NCI-H2196 (cell line): ENCODE results near the gene ASB9.
A peak's percentile ranks its signal among the peaks of the same experiment; 100 is the strongest.
"Not testable (repeated sequence)": the region's sequence is repeated elsewhere in the genome, so short reads cannot be mapped to it uniquely, and the experiment has no call there.

Source experiments
- DNase-seq: peaks from one replicate; lab custom pipeline; 2025; ENCODE audit not compliant: unreplicated experiment; lab: John Stamatoyannopoulos, UW

Gene ASB9

GRCh38 chrX:15242899-15243555 lies 26.9 kb downstream of the ASB9 start:
- DNase-seq: peak; percentile 39

- DNase-seq: no peak
Measured at GRCh38 chrX:15241301-15241700, 28.6 kb downstream of the ASB9 start.

- no peak for DNase-seq
Measured at GRCh38 chrX:15240414-15240813, 29.5 kb downstream of the ASB9 start.

- no peak for DNase-seq
Measured at GRCh38 chrX:15236146-15236545, 33.7 kb downstream of the ASB9 start.

DNA sequence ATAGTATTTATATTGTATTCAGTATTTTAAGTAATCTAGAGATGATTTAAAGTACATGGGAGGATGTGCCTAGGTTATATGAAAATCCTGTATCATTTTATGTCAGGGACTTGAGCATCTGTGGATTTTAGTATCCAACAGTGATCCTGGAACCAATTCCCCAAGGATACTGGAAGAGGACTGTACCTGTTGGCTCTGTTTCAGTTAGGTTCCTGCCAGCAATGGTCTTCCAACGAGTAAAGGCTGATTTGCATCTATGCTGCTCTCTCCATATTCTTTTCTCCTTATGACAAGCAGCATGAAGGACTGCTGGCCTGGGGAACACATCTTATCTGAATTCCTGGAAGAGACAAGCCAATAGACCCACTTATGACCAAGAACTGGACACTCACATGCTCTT lies 34.9 kb downstream of the ASB9 start:
- DNase-seq: no peak

- DNase-seq: no peak
Measured at GRCh38 chrX:15233416-15234015, 36.4 kb downstream of the ASB9 start.

DNA sequence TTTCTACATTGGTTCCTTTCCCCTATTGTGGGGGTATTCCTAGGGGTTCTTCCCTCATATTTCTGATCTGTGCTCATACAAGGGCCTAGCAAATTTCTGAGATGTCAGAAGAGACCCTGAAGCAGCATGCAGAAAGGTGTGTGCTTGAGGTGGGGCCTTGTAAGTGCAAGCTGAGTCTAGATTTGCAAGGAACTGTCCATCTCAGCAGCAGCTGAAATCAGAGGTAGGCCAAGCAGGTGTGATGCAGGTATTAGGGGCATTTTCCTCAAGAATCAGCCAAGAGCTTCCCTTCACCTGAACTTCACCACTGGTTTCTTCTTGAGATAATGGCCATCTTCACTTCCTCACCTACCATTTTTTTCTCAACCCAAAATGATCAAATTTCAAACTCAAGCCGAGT lies 45.1 kb downstream of the ASB9 start:
- DNase-seq: no peak

DNA sequence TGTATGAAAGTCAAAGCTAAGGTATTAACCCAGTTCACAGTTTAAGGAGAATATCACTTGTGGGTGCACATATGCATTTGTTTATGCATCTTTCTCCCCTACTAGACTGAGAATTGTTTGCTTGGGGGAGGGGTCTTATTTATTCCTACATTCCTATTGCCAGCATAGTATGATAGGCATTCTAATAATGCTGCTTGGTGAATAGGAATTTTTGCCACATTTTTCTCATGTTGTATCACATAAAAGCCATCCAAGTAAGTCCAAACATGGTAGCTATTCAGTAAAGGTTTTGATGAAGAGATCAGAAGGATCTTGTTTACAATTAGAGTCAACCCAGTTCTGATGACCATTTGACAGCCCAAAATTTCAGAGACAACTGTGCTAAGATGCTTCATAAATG lies 48.6 kb downstream of the ASB9 start:
- DNase-seq: no peak

DNA sequence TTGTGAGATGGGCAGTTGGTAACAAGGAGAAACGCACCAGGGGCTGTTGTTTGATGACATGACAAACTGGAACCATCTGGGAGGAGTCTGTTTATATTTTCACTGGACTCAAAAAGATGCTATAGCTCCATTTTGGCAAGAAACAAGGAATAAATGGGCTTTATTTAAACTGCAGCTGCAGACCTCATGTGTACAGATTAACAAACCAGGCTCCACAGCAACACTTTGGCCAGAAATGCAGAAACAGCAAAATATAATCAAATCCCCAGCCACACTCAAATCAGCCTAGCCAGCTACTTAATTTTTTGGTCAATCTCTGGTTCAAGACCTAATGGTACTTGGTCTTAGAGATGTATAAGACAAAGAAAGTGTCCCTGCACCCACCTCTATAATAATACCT lies 52.7 kb downstream of the ASB9 start:
- DNase-seq: no peak

- DNase-seq: no peak
Measured at GRCh38 chrX:15216280-15216679, 53.6 kb downstream of the ASB9 start.

DNA sequence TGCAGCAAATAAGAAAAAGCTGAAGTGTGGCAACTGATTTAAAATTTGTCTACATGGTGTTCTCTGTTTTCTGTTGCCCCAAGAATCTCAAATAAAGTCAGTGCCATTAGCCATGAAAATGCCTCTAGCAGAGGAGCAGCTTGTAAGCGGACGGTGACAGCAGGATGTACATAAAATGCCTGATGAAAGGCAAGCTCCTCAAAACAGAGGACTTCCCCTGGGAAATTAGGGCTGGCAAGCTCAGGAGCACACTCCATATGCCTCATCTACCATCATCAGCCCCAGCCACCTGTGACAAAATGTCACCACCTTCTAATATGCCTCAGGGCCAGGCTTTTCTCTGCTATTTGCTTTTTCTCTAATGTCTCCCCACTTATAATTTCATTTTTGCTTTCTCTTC lies 54.5 kb downstream of the ASB9 start:
- no peak for DNase-seq

DNA sequence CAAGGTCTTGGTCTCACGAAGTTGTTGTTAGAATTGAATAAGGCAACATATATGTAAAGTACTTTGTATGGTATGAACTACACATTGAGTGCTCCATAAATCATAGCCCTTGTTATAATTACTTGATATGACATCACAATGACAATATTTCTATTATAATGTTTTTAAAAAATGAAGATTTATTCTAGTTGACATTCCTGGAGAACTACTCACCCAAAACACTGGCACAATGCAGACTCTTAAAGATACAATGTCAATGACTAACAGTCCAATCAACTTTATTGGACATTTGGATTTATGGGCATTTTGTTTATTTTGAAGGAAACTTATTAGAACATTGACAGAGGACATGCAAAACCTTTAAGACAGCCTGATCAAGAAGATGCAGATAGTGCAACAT lies 55.3 kb downstream of the ASB9 start:
- no peak for DNase-seq

GRCh38 chrX:15209096-15209495 lies 60.8 kb downstream of the ASB9 start:
- no peak for DNase-seq

GRCh38 chrX:15207994-15208393 lies 61.9 kb downstream of the ASB9 start:
- DNase-seq: no peak

- DNase-seq: no peak
Measured at GRCh38 chrX:15207384-15207783, 62.5 kb downstream of the ASB9 start.

GRCh38 chrX:15206306-15206705 lies 63.6 kb downstream of the ASB9 start:
- peak; percentile 63 for DNase-seq

- DNase-seq: no peak
Measured at GRCh38 chrX:15204130-15204751, 65.6 kb downstream of the ASB9 start.

GRCh38 chrX:15203694-15204093 lies 66.2 kb downstream of the ASB9 start:
- DNase-seq: no peak

DNA sequence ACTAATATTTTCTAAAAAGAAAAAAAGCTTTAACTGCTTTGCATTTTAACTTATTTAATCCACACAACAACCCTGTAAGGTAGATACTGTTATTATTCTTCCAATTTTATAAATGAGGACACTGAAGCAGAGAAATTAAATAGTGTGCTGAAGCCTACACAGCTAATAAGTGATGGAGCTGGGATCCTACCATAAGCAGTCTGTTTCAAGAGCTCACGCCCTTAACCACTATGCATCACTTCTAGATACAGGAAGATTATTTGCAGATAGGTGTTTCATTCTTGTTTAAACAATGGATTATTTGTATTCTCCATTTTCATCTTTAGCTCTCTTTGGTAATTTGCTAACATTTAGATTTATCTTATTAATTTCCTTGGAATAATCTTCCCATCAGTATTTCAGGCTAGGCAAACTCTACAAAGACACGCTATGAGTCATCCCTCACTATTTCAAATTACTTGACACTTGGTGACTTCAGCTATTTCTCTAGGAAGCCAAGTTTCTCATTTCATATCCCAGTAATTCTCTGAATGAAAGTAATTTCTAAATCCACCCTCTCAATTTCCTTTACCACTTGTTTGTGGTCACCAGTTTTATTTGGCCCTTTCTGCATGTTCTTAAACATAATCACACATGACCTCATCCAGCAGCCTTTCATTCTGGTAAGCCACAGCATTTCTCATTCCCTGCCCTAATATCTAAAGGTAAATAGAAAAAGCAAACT lies 67.3 kb downstream of the ASB9 start:
- DNase-seq: no peak

DNA sequence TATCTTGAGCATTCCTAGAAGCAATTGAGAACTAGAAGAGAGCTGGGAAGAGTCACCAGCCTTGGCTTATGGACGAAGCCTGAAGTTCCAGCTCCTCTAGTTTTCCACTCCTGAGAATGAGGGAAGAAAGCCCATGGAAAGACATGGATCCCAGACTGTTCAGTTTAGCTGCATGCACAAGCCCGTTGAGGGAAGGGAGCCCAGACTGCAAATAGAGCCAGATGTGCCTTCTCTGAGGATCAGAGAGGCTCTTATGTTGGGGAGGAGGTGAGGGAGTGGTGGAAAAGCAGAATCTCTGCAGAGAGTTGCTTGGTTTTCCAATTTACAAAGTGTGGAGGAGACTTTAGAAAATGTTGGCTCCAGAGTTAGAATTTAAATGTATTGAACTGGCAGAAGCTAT lies 69.0 kb downstream of the ASB9 start:
- DNase-seq: no peak

- not testable (repeated sequence) for DNase-seq
Measured at GRCh38 chrX:15198608-15199202, 71.2 kb downstream of the ASB9 start.

DNA sequence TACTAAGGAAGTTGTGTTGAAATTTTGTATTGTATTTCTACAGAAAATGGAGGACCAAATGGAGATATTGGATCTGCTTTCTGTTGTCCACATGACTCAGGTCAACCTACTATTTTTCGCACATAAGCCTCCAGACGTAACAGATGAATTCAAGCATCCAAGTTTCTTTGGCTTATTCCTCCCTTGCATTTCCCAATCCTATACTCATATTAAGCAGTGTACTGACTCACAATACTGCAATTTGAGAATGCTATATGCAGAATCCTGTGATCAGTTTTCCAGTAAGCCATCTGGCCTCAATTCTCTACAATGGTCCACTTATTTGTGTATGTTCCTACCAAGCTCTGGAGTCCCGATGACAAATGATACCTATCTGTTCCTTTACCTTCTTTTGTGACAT lies 75.7 kb downstream of the ASB9 start:
- no peak for DNase-seq
